ENCODE results near the gene PSG11. TPM values are rescaled to one million over a fixed set of nuclear protein-coding genes. Genes with fewer than 3 reads are reported as not detected.
"Not testable (repeated sequence)": the region's sequence is repeated elsewhere in the genome, so short reads cannot be mapped to it uniquely, and the experiment has no call there.

PSG11 gene
- not detected for total RNA-seq
- polyA plus RNA-seq: not detected
- long read RNA-seq, donor 1: 0 reads
- long read RNA-seq, donor 2: 0 reads
- long read RNA-seq, donor 3: 0 reads
- long read RNA-seq, donor 4: 0 reads
- long read RNA-seq, donor 5: 0 reads

- not testable (repeated sequence) for H3K9me3 ChIP-seq (ENCODE audit: control insufficient read depth in 4 of 4, insufficient read depth in 3 of 4, low read length in 3 of 4); H3K27ac ChIP-seq (ENCODE audit: low read depth in 1 of 2, low read length in 1 of 2); H3K9ac ChIP-seq (ENCODE audit: insufficient read depth in 1 of 2, low read length in 2 of 2); H3K4me3 ChIP-seq; H3K4me1 ChIP-seq (ENCODE audit: control insufficient read depth in 5 of 5, insufficient read depth in 5 of 5, low read length in 5 of 5); ATAC-seq (ENCODE audit: insufficient read depth, low FRiP score); DNase-seq; H3K27me3 ChIP-seq (ENCODE audit: control insufficient read depth in 3 of 3, insufficient read depth in 3 of 3, low read length in 2 of 3); H3K36me3 ChIP-seq (ENCODE audit: control insufficient read depth in 4 of 4, insufficient read depth in 4 of 4, low read length in 4 of 4)
- 63 to 75% methylated on average over 6 of the region's 6 CpGs for WGBS, 2 donors
Observed at GRCh38 chr19:43026369-43026768, at the start of gene PSG11. Gene PSG11 (minus strand): TSS chr19:43026469. CDS start chr19:43026372, 97 bp downstream.

GRCh38 chr19:43062418-43062817, 36.1 kb upstream of the PSG11 start:
- not testable (repeated sequence) for H3K36me3 ChIP-seq (ENCODE audit: control insufficient read depth in 4 of 4, insufficient read depth in 4 of 4, low read length in 4 of 4); H3K4me1 ChIP-seq (ENCODE audit: control insufficient read depth in 5 of 5, insufficient read depth in 5 of 5, low read length in 5 of 5); ATAC-seq (ENCODE audit: insufficient read depth, low FRiP score); H3K27me3 ChIP-seq (ENCODE audit: control insufficient read depth in 3 of 3, insufficient read depth in 3 of 3, low read length in 2 of 3); H3K27ac ChIP-seq (ENCODE audit: low read depth in 1 of 2, low read length in 1 of 2); H3K4me3 ChIP-seq; H3K9me3 ChIP-seq (ENCODE audit: control insufficient read depth in 4 of 4, insufficient read depth in 3 of 4, low read length in 3 of 4); H3K9ac ChIP-seq (ENCODE audit: insufficient read depth in 1 of 2, low read length in 2 of 2); DNase-seq
- WGBS, 2 donors: 76 to 84% methylated on average over 3 of the region's 3 CpGs

GRCh38 chr19:43061326-43061725, 35.1 kb upstream of the PSG11 start:
- not testable (repeated sequence) for H3K27me3 ChIP-seq (ENCODE audit: control insufficient read depth in 3 of 3, insufficient read depth in 3 of 3, low read length in 2 of 3); H3K9ac ChIP-seq (ENCODE audit: insufficient read depth in 1 of 2, low read length in 2 of 2); H3K4me1 ChIP-seq (ENCODE audit: control insufficient read depth in 5 of 5, insufficient read depth in 5 of 5, low read length in 5 of 5); H3K4me3 ChIP-seq; ATAC-seq (ENCODE audit: insufficient read depth, low FRiP score); DNase-seq; H3K27ac ChIP-seq (ENCODE audit: low read depth in 1 of 2, low read length in 1 of 2); H3K9me3 ChIP-seq (ENCODE audit: control insufficient read depth in 4 of 4, insufficient read depth in 3 of 4, low read length in 3 of 4); H3K36me3 ChIP-seq (ENCODE audit: control insufficient read depth in 4 of 4, insufficient read depth in 4 of 4, low read length in 4 of 4)
- WGBS, 2 donors: 75 to 80% methylated on average over 3 of the region's 3 CpGs

- H3K9me3 ChIP-seq (ENCODE audit: control insufficient read depth in 4 of 4, insufficient read depth in 3 of 4, low read length in 3 of 4); H3K36me3 ChIP-seq (ENCODE audit: control insufficient read depth in 4 of 4, insufficient read depth in 4 of 4, low read length in 4 of 4); DNase-seq; ATAC-seq (ENCODE audit: insufficient read depth, low FRiP score); H3K4me1 ChIP-seq (ENCODE audit: control insufficient read depth in 5 of 5, insufficient read depth in 5 of 5, low read length in 5 of 5); H3K27ac ChIP-seq (ENCODE audit: low read depth in 1 of 2, low read length in 1 of 2); H3K27me3 ChIP-seq (ENCODE audit: control insufficient read depth in 3 of 3, insufficient read depth in 3 of 3, low read length in 2 of 3); H3K9ac ChIP-seq (ENCODE audit: insufficient read depth in 1 of 2, low read length in 2 of 2); H3K4me3 ChIP-seq: not testable (repeated sequence)
- 68 to 69% methylated on average over 3 of the region's 3 CpGs for WGBS, 2 donors
Observed at GRCh38 chr19:43060254-43060653, 34.0 kb upstream of the PSG11 start.

- not testable (repeated sequence) for H3K27ac ChIP-seq (ENCODE audit: low read depth in 1 of 2, low read length in 1 of 2); H3K4me3 ChIP-seq; H3K4me1 ChIP-seq (ENCODE audit: control insufficient read depth in 5 of 5, insufficient read depth in 5 of 5, low read length in 5 of 5); H3K36me3 ChIP-seq (ENCODE audit: control insufficient read depth in 4 of 4, insufficient read depth in 4 of 4, low read length in 4 of 4); DNase-seq; ATAC-seq (ENCODE audit: insufficient read depth, low FRiP score); H3K9ac ChIP-seq (ENCODE audit: insufficient read depth in 1 of 2, low read length in 2 of 2); H3K27me3 ChIP-seq (ENCODE audit: control insufficient read depth in 3 of 3, insufficient read depth in 3 of 3, low read length in 2 of 3); H3K9me3 ChIP-seq (ENCODE audit: control insufficient read depth in 4 of 4, insufficient read depth in 3 of 4, low read length in 3 of 4)
- 69 to 82% methylated on average over 2 of the region's 2 CpGs for WGBS, 2 donors
Observed at GRCh38 chr19:43059482-43059881, 33.2 kb upstream of the PSG11 start.

- H3K27ac ChIP-seq (ENCODE audit: low read depth in 1 of 2, low read length in 1 of 2); H3K4me1 ChIP-seq (ENCODE audit: control insufficient read depth in 5 of 5, insufficient read depth in 5 of 5, low read length in 5 of 5); H3K9me3 ChIP-seq (ENCODE audit: control insufficient read depth in 4 of 4, insufficient read depth in 3 of 4, low read length in 3 of 4); H3K27me3 ChIP-seq (ENCODE audit: control insufficient read depth in 3 of 3, insufficient read depth in 3 of 3, low read length in 2 of 3); H3K4me3 ChIP-seq; DNase-seq; H3K36me3 ChIP-seq (ENCODE audit: control insufficient read depth in 4 of 4, insufficient read depth in 4 of 4, low read length in 4 of 4); ATAC-seq (ENCODE audit: insufficient read depth, low FRiP score); H3K9ac ChIP-seq (ENCODE audit: insufficient read depth in 1 of 2, low read length in 2 of 2): not testable (repeated sequence)
- 36 to 52% methylated on average over 2 of the region's 2 CpGs for WGBS, 2 donors
Observed at GRCh38 chr19:43058440-43058839, 32.2 kb upstream of the PSG11 start.

GRCh38 chr19:43047966-43048365, 21.7 kb upstream of the PSG11 start:
- 78 to 93% methylated on average over 3 of the region's 3 CpGs for WGBS, 2 donors
- not testable (repeated sequence) for H3K4me1 ChIP-seq (ENCODE audit: control insufficient read depth in 5 of 5, insufficient read depth in 5 of 5, low read length in 5 of 5); H3K27me3 ChIP-seq (ENCODE audit: control insufficient read depth in 3 of 3, insufficient read depth in 3 of 3, low read length in 2 of 3); H3K4me3 ChIP-seq; H3K27ac ChIP-seq (ENCODE audit: low read depth in 1 of 2, low read length in 1 of 2); H3K9ac ChIP-seq (ENCODE audit: insufficient read depth in 1 of 2, low read length in 2 of 2); DNase-seq; ATAC-seq (ENCODE audit: insufficient read depth, low FRiP score); H3K9me3 ChIP-seq (ENCODE audit: control insufficient read depth in 4 of 4, insufficient read depth in 3 of 4, low read length in 3 of 4); H3K36me3 ChIP-seq (ENCODE audit: control insufficient read depth in 4 of 4, insufficient read depth in 4 of 4, low read length in 4 of 4)

- not testable (repeated sequence) for DNase-seq; ATAC-seq (ENCODE audit: insufficient read depth, low FRiP score); H3K4me3 ChIP-seq; H3K36me3 ChIP-seq (ENCODE audit: control insufficient read depth in 4 of 4, insufficient read depth in 4 of 4, low read length in 4 of 4); H3K9me3 ChIP-seq (ENCODE audit: control insufficient read depth in 4 of 4, insufficient read depth in 3 of 4, low read length in 3 of 4); H3K9ac ChIP-seq (ENCODE audit: insufficient read depth in 1 of 2, low read length in 2 of 2); H3K27ac ChIP-seq (ENCODE audit: low read depth in 1 of 2, low read length in 1 of 2); H3K27me3 ChIP-seq (ENCODE audit: control insufficient read depth in 3 of 3, insufficient read depth in 3 of 3, low read length in 2 of 3); H3K4me1 ChIP-seq (ENCODE audit: control insufficient read depth in 5 of 5, insufficient read depth in 5 of 5, low read length in 5 of 5)
- 83 to 86% methylated on average over 2 of the region's 2 CpGs for WGBS, 2 donors
Observed at GRCh38 chr19:43046578-43046977, 20.3 kb upstream of the PSG11 start.

Data from lung (tissue), 14 donors.